HG02870 (cell line): Measurements from ENCODE around the gene BACH2.
A peak's percentile ranks its signal among the peaks of the same experiment; 100 is the strongest.
"Not testable (repeated sequence)": the region's sequence is repeated elsewhere in the genome, so short reads cannot be mapped to it uniquely, and the experiment has no call there.

Source experiments
- ATAC-seq: cut with Tn5 transposase; IDR thresholded peaks from one replicate; pipeline ENCODE4 v1.9.1; 2021; ENCODE audit warnings: mild to moderate bottlenecking, moderate library complexity; ENCODE audit not compliant: unreplicated experiment

The BACH2 gene

GRCh38 chr6:90218959-90219208 is 77.8 kb downstream of the BACH2 start:
- no peak for ATAC-seq

GRCh38 chr6:90217506-90218127 is 79.0 kb downstream of the BACH2 start:
- ATAC-seq = no peak

- peak; percentile 71 for ATAC-seq
These were observed 80.3 kb downstream of the BACH2 start for GRCh38 chr6:90216072-90216977.

- ATAC-seq = no peak
These were observed 81.7 kb downstream of the BACH2 start for GRCh38 chr6:90214966-90215365.

GRCh38 chr6:90214461-90214860 is 82.2 kb downstream of the BACH2 start:
- no peak for ATAC-seq

GRCh38 chr6:90212274-90212673 is 84.4 kb downstream of the BACH2 start:
- ATAC-seq = no peak

GRCh38 chr6:90209527-90209926 is 87.1 kb downstream of the BACH2 start:
- no peak for ATAC-seq

- not testable (repeated sequence) for ATAC-seq
These were observed 88.0 kb downstream of the BACH2 start for GRCh38 chr6:90208690-90209089.

- ATAC-seq = no peak
These were observed 92.2 kb downstream of the BACH2 start for GRCh38 chr6:90204327-90205056.

- ATAC-seq = no peak
These were observed 93.0 kb downstream of the BACH2 start for GRCh38 chr6:90203672-90204071.

GRCh38 chr6:90202156-90202555 is 94.5 kb downstream of the BACH2 start:
- peak; percentile 59 for ATAC-seq

- ATAC-seq = no peak
These were observed 96.7 kb downstream of the BACH2 start for GRCh38 chr6:90199900-90200299.

- ATAC-seq = no peak
These were observed 97.8 kb downstream of the BACH2 start for GRCh38 chr6:90198758-90199425.

GRCh38 chr6:90197854-90198496 is 98.7 kb downstream of the BACH2 start:
- ATAC-seq = no peak

- ATAC-seq = no peak
These were observed 101.4 kb downstream of the BACH2 start for GRCh38 chr6:90195094-90195829.

GRCh38 chr6:90194371-90194841 is 102.2 kb downstream of the BACH2 start:
- no peak for ATAC-seq

- no peak for ATAC-seq
These were observed 103.3 kb downstream of the BACH2 start for GRCh38 chr6:90193359-90193758.

GRCh38 chr6:90192857-90193256 is 103.8 kb downstream of the BACH2 start:
- no peak for ATAC-seq

- ATAC-seq = peak; percentile 54
These were observed 105.8 kb downstream of the BACH2 start for GRCh38 chr6:90190752-90191395.

GRCh38 chr6:90190131-90190530 is 106.5 kb downstream of the BACH2 start:
- no peak for ATAC-seq
